HT-29 (cell line): ENCODE results near the gene PIAS3. TPM values are rescaled to one million over a fixed set of nuclear protein-coding genes. Genes with fewer than 3 reads are reported as not detected.
"Not testable (repeated sequence)": the region's sequence is repeated elsewhere in the genome, so short reads cannot be mapped to it uniquely, and the experiment has no call there.

ENCODE experiments used
- DNase-seq: peaks from one replicate; pipeline ENCODE4 v3.0.0-alpha.2; 2015; ENCODE audit warnings: low spot score
- small RNA-seq: library from RNA; depleted of rRNA; stranded (forward); fragments of <200 nt; gene quantifications from one replicate; pipeline ENCODE3, GENCODE V24; 2014
- total RNA-seq: library from RNA; depleted of rRNA; stranded (reverse); fragments of >200 nt; shearing (Covaris generic); gene quantifications from 2 replicates; pipeline ENCODE4 v1.2.3, GENCODE V29; 2014; rRNA removed

Gene PIAS3
- total RNA-seq, 1 experiment from 2014 or later: 25.2 TPM

DNA sequence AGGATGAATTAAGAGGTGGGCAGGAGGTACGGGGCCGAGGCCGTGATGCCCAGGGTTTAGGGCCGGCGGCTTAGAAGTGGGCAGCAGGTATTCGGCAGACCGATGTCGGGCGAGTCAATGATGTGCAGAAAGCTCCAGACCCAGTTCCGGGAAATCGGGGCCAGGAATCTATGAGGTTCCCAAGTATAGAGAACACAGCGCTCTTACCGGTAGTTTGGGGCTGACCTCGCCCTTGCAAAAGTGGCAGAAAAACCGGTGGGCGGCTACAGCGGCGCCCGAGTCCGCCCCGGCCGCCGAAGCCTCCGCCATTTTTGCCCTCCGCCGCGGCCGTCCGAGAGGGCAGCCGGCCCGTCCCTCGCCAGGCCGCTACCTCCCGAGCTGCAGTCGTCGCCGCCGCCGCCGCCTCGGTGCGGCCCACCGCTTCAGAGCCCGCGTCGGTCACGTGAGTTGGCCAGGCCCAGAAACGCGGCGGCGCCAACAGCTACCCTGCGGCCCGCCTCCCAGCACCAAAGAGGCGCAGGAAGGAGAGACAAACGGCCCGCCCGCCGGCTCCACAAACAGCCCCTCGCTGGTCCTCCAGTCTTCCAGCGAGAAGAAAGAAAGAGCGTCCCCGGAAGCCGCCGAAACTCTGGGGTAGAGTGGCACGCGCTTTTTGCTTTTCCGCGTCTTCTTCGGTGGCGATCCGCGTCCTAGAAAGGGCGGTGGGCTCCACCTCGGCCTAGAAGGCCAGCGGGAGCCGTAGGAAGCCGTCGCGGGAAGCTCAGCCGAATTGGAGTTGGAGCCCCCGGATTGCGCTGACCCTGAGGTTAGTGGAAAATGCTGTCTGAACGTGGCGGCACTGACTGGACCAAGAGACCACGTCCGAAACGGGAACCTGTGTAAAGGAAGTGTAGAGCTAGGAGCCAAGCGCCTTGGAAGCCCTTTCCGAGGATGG, 35.0 kb downstream of the PIAS3 start, which contains the start of the genes POLR3C and RNF115:
Gene POLR3C, plus strand, starts transcription at position 636 of the 934 bp plus-strand sequence. CDS start 1,577 bp downstream, outside the sequence.
Gene RNF115, minus strand, starts transcription at position 531 of the 934 bp plus-strand sequence. Its CDS starts 222 bp downstream, at position 309.
- DNase-seq: peak; percentile 93

DNA sequence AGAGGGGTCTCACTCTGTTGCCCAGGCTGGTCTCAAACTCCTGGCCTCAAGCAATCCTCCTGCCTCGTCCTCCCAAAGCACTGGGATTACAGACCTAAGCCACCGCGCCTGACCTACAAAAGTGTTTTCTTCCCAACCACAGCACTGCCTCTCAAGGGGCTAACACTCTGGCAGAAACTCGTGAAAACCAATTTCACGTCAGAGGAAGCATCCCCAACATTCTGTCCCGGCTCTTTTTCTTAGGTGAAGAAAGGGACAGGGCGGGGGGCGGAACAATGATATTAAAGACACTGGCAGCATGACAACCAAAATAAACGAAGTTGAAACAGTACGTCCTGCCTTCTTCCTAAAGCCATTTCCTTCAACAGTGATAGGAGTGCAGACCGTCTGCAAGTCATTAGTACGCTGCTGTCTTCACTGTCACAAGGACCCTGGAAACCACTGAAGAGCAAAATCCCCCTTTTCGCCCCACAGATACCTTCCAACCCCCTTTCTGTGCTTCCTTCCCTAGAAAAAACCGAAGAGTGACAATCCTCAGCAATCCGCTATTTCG, 36.0 kb downstream of the PIAS3 start:
- DNase-seq: not testable (repeated sequence)

DNA sequence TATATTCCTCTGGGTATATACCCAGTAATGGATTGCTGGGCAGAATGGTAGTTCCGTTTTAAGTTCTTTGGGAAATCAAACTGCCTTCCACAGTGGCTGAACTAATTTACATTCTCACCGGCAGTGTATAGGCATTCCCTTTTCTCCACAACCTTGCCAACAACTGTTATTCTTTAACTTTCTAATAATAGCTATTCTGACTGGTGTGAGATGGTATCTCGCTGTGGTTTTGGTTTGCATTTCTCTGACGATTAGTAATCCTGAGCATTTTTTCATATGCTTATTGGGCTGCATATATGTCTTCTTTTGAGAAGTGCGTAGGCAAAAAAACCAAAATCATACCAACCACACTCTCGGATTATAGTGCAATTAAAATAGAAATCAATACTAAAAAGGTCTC, 40.8 kb downstream of the PIAS3 start:
- DNase-seq: peak; percentile 29

DNA sequence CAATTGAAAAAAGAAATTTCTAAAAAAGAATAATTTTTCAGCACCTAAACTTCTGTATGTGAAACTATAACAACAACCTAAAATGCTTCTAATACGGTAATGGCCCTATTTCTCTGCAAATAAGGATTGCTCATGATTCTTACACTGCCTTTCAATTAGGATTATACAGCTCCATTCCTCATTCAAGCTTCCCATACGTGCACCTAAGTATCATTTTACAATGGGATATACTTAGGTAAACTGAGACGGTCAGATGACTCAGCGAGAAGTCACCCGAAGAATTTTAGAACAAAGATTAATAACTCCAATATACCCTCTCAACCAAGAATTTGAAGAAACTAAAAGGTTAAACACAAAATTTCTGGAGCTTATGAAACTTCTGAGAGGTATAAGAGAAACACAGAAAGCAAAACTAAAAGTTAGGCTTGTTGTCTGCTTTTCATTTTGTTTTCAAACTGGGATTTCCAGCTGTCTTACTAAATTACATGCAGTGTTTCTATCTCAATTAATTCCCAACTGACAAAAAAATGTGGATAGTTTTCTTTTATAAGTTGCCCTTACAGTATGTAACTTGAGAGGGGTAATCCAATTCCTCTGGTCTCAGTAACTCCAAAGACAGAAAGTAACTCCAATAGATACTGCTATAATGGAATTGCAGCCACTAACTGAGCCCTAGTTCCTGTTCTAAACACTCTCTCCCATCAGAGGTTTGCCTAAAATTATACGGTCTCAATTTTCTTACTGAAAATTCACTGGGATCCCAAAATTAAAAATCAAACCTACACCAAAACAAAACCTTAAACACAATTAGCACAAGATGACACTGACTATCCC, 45.7 kb downstream of the PIAS3 start:
- DNase-seq: not testable (repeated sequence)

DNA sequence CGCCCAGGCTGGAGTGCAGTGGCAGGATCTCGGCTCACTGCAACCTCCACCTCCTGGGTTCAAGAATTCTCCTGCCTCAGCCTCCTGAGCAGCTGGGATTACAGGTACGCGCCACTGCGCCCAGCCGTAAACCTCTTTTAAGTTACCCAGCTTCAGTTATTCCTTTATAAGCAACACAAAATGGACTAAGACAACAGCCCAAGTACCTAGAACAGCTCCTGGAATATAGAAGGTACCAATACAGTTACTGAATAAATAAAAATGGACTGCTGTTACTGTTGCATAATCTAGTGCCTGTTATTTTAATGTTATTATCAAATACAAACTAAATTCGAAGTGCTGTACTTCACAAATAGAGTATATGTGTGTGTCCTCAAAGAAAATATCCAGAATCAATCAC, 52.0 kb downstream of the PIAS3 start:
- no peak for DNase-seq

DNA sequence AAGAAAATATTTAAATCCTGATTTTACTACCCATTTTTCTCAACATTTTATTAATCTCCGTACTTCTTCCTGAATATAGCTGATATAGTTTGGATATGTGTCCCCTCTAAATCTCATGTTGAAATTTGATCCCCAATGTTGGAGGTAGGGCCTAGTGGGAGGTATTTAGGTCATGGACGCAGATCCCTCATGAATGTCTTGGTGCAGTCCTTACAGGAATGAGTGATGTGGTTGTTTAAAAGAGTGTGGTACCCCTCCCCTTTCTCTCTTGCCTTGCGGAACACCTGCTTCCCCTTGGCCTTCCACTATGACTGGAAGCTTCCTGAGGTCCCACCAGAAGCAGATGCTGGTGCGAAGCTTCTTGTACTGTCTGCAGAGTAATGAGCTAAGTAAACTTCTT, 52.5 kb downstream of the PIAS3 start:
- no peak for DNase-seq

DNA sequence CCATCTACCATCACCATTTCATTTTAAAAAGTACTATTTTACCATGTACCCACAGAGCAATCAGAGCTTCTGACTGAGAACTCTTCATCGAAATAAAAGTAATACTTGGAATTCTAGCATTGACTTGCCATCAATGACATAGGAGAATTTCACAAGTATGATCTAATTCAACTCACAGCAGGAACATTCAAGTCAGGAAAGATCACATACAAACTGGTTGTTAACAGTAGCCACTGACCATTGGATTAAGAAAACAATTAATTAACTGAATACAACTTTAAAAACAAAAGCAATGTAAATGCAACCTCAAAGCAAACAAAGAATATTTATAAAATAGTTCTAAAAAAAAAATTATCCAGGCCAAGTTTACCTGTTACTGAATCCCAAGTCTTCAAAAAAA, 53.8 kb downstream of the PIAS3 start:
- DNase-seq: no peak

DNA sequence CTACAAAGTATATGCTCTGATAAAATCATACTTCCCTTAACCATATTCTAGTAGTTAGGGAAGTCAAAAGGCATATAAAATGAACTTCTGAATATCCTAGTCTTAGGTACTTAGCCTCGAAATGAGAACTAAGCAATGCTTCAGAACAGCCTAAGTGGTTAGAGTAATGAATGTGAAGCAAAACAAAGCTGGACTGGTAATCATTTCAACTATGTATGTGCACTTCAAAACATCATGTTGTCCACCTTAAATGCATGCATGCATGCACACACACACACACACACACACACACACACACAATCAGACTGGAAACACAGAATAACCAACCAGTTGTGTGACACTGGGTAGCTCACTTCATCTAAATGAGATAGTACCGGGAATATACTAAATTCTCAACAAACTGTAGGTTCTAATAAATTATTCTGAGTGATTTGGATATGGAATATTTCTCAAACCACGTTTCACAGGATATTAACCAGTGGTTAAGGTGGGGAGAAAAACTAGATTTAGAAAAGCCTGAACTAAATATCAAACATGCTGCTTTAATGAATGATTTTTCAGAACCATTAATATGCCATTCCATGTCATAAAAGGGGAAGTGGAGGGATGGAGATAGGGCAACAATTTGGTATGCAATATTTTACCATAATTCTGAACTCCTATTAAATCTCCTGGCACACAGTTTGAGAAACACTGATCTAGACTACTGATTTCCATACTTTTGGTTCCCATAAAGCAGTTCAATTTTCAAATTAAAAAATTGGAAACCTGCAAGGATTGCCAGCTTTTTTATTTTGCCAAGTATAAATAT, 54.4 kb downstream of the PIAS3 start:
- DNase-seq: no peak

DNA sequence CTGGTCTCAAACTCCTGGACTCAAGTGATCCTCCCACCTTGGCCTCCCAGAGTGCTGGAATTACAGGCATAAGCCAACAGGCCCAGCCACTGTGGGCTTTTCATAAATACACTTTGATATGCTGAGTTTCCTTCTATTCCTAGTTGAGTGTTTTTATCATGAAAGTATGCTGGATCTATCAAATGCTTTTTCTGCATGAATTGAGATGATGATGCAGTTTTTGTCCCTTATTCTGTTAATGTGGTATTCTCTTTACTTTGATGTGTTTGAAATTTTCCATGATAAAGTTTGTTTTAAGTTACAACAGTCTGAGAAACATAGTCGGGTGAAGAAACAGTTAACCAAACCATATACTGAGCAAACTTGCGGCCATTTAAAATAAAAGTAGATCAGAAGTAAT, 59.1 kb downstream of the PIAS3 start:
- DNase-seq: no peak

Small RNA genes within 50 kb of the gene (small RNA-seq; reads per million reads assigned to genes)
- not detected for gene MIR6736

Other genes starting within 250 kb of the PIAS3 start
- 7.9 and 8.2 TPM in 2 replicates for gene PDZK1, start 151.7 kb downstream of the PIAS3 start, total RNA-seq
- not detected in 2 replicates for gene CD160, start 139.6 kb downstream of the PIAS3 start, total RNA-seq
- gene RNF115, start 35.0 kb downstream of the PIAS3 start, total RNA-seq: 6.5 and 9.9 TPM in 2 replicates
- gene POLR3C, start 34.9 kb downstream of the PIAS3 start, total RNA-seq: 14.8 and 19.7 TPM in 2 replicates
- 0.63 and 1.6 TPM in 2 replicates for gene NUDT17, start 13.5 kb downstream of the PIAS3 start, total RNA-seq
- 0.29 and 0.46 TPM in 2 replicates for gene ANKRD35, start 26.8 kb upstream of the PIAS3 start, total RNA-seq
- gene ITGA10, start 51.0 kb upstream of the PIAS3 start, total RNA-seq: 0.08 and 0.10 TPM in 2 replicates
- gene PEX11B, start 59.6 kb upstream of the PIAS3 start, total RNA-seq: 10.5 and 11.1 TPM in 2 replicates
- gene RBM8A, start 68.4 kb upstream of the PIAS3 start, total RNA-seq: 88.3 and 93.5 TPM in 2 replicates
- 2.5 and 3.0 TPM in 2 replicates for gene LIX1L, start 98.9 kb upstream of the PIAS3 start, total RNA-seq
- gene ANKRD34A, start 105.5 kb upstream of the PIAS3 start, total RNA-seq: 0.20 and 1.9 TPM in 2 replicates
- gene POLR3GL, start 105.6 kb upstream of the PIAS3 start, total RNA-seq: 7.1 and 7.4 TPM in 2 replicates
- gene TXNIP, start 137.5 kb upstream of the PIAS3 start, total RNA-seq: 30.1 and 46.6 TPM in 2 replicates
- not detected in 2 replicates for gene HJV, start 162.7 kb upstream of the PIAS3 start, total RNA-seq